Glomerular visceral epithelial cell (primary cell): Measurements from ENCODE around the gene ADAM22.

Experiments
- DNase-seq: peaks from one replicate; pipeline ENCODE4 v3.0.0-alpha.2; 2016; ENCODE audit errors: extremely low spot score

ADAM22 gene

DNA sequence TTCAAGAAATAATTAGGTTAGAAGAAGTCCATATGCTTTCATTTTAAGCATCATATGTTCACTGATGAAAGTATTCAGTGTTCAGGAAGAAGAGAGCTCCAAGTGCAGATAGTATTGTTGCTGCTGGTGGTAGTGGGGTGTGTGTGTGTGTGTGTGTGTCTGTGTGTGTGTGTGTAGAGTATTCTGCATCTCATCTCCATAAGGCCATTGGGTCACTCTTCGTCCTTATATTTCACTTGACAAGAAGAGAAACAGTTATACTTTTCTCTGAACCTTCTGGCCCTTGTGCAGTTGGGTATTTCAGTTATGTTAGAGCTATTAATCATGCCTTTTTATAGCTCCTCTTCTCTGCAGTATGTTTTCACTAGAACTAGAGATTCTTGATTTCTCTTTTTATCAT is 26.2 kb downstream of the ADAM22 start:
- no peak for DNase-seq

DNA sequence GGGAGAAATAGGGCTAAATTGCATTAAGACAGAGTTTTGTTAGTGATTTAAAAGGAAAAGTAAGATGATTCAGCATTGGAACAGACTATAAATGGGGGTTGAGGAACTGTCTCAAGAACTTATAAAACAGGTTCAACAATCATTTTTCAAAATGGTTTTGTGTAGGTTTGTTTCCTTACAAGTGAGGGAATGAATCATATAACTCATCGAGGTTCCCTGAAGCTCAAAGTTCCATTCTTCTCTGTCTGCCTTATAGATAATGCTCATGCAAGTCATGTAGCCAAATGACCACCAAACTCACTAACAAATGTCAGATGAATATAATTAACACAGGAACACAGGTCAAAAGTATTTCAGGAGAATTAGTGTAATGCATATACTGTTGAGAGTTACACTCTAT is 27.7 kb downstream of the ADAM22 start:
- no peak for DNase-seq

DNA sequence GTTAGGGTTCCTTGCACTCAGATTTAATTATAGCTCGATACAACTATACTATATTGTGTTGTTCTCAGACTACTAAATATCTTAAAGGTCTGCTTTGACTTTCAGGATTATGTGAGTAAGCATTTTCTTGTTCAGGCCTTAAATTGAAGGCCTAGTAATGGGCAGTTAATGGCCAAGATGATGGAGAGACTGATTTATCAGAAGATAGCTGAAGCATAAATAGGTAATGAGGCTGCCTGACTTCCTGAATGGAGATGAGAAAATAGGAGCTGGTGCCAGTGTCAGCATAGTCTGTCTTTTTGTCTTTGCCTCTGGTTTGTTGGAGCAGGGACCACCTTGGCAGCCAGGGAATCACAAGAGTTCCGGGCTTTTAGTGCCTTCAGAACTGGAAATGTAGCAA is 32.2 kb downstream of the ADAM22 start:
- DNase-seq: no peak

DNA sequence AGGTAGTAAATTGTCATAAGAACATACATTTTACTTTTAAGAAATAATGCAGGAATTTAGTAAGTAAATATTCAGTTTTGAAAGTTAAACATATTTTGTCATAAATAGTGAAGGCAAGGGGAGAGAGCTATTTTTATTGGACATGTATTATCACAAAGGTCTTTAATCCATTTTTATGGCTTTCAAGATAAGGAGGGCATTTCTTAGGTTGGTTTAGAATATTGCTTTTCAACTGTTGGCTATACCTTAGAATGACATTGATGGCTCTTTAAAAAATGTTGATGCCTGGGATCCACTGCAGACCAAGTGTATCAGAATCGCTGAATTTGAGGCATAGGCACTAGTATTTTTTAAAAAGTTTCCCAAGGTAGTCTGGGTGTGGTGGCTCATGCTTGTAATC is 34.0 kb downstream of the ADAM22 start:
- DNase-seq: no peak

DNA sequence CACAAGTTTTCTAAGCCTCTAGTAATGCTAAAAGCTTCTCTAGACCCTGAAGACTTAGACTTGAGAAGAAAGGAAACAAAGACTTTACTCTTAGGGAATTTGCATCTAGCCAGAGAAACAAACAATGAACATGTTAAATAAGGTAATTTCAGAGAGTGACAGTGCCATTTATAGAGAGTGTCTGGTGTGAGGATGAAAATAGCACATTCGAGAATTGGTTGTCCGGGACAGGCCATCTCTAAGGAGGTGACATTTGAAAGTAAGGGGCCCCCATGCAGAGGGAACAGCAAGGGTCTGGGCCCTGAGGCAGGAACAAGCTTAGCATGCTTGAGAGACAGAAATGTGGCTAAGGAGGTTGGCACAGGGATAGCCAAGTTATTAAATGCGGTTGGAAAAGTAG is 48.1 kb downstream of the ADAM22 start:
- DNase-seq: no peak

DNA sequence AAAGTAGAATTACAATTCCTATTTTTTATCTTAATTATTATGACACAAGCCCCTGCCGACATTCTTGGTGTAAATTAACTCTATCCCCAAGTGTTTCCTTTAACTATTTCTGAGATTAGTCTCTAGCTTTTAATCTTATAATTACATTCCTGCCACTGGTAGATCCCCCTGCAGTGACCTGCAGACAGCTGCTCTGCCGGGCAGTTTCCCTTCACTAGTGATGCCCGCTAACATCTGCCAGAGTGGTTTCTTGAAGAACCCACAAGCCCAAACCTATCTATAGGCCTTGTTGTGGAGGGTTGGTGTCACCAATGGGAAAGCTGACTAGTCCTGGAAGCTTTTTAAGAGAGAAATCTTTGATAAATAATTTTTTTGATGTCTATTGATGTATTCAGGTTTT is 50.0 kb downstream of the ADAM22 start:
- DNase-seq: no peak

DNA sequence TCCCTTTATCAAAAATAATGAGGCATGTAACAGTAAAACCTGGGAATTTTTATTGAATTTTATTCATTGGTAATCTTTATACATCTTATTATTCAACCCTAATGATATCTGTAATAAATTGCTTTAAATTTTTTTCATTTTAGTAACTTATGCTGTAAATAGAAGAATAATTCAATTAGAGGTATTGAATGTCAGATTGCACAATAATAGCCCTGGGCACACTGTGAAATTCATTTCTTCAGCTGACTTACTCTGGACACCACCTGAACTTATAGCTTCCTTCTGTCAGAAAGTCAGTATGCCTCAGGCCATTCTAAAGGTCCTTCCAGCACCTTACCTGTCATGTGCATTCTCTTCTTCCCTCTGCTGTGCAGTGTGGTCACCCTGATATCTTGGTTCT is 59.2 kb downstream of the ADAM22 start:
- no peak for DNase-seq

DNA sequence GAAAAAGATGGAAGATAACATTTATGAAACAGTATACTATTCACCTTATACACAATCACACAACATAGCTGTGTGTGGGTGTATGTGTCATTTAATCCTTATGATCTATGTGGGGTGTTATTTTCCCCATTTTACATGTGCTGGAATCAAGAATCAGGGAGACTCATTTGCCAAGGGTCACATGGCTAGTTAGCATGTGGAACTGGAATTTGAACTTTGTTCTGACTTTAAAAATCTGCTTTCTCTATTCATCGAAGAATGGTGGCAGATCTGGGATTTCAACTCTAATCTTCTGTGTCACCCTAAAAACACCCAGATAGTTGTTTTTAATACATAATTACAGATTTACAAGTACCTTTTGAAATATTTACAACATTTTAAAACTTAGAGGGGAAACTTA is 65.2 kb downstream of the ADAM22 start:
- DNase-seq: no peak

DNA sequence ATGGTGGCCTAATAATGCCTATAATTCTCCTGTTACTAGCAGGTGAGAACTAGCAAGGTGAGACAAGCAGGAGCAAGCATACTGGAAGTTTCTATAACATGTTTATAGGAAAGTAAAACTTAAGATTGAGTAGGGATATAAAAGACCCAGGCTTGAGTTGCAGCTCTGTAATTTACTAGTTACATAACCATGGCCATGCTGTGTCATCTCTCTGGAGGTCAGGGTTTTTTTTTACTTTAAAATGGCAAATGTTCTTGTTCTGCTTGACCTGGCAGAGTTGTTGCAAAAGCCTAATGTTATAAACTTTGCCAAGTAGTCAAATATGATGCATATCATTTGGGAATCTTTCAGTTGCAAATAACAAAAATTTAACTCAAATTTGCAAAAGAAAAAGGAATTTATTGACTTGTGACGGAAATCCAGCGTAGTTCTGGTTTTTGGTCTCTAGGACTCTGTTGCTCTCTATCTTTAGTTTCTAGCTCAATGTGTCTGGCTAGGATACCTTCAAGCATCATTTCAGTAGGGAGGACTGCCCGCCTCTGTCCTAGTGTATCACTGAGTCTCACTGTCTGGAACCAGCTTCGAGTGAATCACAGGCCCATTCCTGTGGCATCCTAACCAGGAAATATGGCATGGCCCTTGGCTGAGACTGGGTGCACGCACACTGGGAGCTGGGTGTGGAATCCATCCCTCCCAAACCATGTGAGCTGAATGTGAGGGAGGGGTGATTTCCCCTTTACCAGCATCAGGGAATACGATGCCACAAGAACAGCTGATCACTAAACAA is 67.9 kb downstream of the ADAM22 start:
- no peak for DNase-seq

DNA sequence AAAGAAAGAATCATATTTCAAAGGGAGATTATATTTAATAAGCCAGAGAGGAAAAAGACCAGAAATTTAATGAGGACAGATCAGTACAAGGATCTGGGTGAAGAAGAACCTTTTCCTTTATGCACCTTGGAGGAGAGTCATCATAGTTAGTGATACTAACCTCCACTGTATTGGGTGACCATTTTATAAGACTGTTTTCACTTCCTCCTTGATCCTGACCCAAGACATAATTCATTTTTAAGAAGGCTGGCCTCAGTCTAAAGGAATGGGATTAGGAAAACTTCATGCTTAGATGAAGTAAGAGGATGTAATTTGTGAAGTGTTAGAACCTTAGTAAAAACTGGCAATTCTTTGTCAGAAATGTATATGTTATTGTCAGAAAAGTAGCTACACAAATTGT is 68.6 kb downstream of the ADAM22 start:
- DNase-seq: no peak

DNA sequence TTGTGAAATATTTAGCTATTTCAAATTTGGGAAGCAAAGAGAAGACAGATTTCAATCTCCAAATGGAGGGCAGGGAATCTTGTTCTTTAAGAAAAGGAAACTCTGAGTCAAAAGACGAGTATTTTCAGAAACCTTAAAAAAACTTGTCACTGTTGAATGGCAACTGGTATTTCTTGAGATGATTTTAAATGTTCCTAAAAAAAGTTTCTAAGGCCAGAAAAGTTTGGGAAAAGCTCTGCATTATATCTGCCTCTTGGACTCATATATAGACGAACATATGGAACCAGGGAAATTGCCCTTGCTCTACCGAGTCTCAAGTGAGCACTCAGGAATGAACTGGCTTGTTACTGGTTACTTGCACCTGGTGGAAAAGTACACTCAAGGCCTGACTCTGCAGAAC is 69.5 kb downstream of the ADAM22 start:
- DNase-seq: no peak

DNA sequence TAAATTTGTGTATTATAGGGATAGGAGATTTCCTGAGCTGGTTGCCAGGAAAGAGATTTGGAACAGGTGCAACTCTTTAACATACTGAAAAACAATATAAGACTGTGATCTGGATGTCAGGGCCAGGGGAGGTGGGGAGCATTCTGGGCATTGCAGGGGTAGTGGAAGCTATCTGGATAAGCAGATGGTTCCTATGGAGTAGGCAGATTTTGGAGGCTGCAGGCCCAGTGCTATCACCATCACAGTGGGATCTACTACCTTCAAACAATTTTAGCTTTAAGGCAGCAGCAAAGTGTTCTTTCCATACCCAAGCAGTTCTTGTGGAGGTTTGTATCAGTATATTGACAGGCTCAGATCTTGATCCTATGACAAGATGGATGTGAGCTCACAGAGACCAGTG is 71.1 kb downstream of the ADAM22 start:
- no peak for DNase-seq

DNA sequence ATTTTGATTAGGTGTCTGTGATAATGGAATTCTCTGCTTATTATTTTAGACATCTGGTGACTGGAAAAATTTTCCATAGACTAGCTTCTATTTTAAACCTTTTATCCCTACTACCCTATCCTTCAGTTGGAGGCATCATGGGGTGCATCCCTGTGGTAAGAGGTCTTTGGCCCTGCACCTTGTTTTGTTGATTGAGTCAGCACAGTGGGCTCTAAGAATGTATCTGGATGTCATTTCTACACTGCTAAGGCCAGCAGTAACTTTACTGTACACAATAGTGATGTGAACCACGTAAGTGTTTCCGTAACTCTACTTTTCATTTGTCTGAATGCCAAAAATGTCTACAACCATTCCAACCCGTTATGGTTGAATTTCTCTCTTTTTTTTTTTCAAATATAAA is 75.6 kb downstream of the ADAM22 start:
- no peak for DNase-seq

DNA sequence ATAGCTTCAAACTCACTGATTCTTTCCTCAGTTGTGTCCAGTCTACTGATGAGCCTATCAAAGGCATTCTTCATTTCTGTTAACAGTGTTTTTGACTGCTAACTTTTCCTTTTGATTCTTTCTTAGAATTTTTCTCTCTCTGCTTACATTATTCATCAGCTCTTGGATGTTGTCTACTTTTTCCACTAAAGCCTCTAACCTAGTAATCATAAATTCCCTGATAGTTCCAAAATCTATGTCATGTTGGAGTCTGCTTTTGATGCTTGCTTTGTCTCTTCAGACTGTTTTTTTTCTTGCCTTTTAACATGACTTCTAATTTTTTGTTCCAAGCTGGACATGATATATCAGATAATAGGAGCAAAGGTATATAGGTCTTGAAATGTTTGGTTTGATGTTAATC is 78.0 kb downstream of the ADAM22 start:
- no peak for DNase-seq

DNA sequence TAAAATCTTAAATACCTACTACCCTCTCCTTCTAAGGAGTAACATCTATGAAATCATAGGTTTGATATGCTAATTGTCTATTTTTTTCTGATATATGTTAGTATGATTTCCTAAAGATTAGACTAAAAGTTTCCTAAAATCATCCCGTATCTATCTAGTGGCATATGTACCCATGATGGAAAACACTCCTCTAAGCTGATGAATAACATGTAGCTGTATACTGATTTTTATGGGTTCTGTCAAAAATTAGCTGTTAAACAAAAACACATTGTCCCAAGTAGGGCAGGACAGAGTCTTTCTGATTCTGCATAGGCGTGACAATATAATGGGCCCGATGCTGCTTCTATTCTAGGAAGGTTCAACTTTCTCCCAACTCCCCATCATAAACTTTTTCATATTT is 79.9 kb downstream of the ADAM22 start:
- DNase-seq: no peak

DNA sequence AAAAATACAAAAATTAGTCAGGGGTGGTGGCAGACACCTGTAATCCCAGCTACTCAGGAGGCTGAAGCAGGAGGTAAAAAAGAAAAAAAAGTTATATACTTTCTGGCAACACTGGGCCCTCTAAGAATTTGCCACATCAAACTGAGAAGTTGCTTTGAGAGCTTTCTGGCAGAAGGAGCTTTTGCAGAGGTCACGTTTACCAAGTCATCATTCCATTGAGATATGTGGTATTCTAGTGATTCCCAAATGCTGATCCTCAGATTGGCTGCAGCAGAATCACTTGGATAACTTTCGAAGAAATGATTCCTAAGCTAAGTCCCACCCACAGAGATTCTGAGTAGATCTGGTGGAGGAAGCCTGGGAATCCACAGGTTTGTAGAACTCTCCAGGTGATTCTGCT is 80.5 kb downstream of the ADAM22 start:
- DNase-seq: no peak

DNA sequence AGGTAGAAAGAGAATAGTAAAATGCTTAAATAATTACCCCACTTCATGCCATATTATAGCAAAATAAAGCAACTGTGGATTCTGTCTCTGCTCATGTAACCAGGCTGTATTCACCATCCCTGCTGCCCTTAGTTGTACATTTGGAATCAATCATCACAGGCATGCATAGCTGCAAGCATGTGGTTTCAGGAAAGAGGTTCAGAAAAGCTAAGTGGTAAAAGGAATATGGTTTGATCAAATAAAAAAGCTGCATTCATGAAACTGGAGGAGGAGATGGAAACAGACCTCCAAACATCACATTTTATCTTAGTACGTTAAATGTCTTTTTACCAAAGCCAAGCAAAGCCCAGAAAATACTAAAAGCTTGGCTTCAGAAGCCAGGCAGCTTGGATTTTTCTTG is 81.3 kb downstream of the ADAM22 start:
- no peak for DNase-seq

DNA sequence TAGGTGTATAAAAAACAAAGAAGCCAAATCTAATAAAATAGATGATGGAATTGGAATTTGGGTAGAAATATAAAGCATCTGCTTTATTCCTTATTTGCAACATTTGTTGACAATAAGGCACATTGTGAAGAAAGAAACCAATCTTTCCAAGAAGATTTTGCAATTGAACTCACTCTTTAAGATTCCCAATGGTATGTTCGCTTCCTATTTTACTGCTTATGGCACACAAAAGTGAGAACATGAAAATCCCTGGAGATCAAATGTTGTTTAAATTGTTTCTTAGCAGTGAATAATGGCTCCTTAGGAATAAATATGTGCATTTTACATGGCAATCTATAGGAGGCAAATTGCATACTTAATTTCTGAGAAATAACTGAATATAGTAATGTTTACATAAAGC is 84.5 kb downstream of the ADAM22 start:
- DNase-seq: no peak

DNA sequence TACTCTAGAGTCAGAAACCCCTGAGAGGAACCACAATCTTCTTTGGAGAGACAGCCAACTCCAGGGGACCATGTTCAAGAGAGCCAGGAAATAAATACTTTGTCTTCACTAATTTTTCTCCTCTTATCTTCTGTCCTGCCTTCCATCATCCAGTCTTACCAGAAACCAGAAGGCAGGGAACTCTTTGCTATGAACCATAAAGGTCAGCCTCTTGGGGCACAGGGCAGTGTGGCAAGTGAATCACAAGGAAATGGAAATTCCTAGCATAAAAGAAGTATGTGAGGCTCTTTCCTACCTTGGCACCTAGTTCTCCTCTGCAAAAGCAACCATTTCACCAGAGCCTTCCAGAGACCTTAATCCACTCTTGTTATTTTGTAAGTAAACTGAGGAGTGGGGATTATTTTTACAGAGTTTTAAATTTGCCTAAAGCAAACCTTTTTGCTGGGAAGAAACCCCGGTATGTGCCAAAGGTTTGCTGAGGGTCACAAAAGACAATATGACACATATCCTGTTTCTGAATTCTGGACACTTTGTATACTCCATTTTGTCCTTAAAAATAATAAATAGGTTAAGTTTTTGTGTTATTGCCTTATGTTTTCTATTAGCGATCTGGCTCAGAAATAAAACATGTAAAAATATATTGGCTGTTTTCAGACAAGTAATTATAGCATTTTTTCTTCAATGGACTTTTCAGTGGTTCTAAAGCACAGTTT is 87.1 kb downstream of the ADAM22 start:
- DNase-seq: peak; percentile 23

DNA sequence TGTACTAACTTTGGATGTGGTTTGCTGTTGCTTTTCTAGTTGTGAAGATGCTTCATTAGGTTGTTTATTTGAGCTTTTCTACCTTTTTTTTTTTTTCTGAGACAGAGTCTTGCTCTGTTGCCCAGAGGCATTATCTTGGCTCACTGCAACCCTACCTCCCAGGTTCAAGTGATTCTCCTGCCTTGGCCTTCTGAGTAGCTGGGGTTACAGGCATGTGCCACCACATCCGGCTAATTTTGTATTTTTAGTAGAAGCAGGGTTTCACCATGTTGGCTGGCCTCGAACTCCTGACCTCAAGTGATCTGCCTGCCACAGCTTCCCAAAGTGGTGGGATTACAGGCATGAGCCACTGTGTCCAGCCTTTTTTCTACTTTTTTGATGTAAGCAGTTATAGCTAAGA is 93.7 kb downstream of the ADAM22 start:
- DNase-seq: no peak

DNA sequence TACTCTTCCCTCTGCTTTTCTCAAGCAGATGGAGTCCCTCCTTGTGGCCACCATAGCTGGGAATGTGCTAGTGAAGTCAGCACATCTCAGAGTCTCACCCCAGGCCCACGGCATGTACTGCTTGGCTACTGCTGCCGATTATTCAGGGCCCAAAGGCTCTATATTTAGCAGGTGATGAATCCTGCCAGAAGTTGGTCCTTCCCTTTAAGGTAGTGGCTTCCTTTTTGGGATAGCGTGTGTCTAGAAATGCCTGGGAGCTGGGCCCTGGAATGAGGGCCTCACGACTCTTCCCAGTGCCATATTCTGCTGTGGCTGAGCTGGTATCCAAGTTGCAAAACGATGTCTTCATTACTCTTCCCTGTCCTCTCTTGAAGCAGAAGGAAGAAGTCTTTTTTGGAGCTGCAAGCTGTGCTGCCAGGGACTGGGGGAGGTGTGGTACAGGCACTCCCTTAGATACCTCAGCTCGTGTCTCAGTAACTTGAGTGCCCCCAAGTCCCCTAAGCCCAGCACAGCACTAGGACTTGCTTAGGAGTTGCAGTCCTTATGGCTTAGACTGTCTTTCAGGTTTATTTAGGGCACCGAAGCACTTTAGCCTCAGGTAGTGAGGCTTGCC is 100.1 kb downstream of the ADAM22 start:
- DNase-seq: no peak

DNA sequence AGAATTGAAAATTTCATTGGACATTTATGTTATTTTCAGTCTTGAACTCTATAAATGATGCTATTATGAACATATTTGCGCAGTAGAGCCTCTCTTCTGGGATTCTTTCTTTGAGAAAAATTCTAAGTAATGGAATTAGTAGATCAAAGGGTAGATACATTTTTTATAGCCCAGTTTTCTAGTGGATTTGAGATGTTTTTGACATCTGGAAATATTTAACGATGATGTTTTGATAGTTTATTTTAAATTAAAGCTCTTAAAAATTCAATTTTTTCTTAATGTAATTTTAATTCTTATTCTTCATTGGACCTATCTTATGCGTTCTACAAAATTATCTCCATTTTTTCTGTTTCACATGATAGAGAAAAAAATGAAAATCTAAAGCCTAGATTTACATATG is 103.0 kb downstream of the ADAM22 start:
- no peak for DNase-seq

DNA sequence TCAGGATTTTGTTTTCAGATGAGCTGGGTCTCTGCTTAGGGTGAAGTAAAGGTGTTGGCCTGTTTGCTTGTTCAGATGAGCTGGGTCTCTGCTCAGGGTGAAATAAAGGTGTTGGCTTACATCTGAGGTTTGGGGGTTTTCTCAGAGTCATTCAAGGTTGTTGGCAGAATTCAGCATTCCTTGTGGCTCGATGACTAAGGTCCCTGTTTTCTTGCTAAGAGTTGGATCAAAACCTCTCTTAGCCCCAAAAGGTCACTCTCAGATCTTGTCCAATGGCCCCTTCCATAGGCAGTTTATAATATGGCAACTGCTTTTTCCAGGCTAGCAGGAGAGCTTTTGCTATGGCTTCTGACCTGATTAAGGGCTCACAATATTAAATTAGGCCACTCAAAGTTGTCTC is 106.6 kb downstream of the ADAM22 start:
- DNase-seq: peak; percentile 48
